ENCODE data around the gene NUDCD3.
A peak's percentile ranks its signal among the peaks of the same experiment; 100 is the strongest.

NUDCD3 gene

GRCh38 chr7:44380189-44380830 is 110.1 kb downstream of the NUDCD3 start:
- intact Hi-C loops (cut with DNase I; ENCODE audit: low total_unique reads) = no loop called here
- H3K9me3 ChIP-seq = no peaks in the 10 kb centered on the region
- H3K36me3 ChIP-seq = peaks cover 0 to 52% (median 11%) of the 10 kb centered on the region in 3 donors
- peaks cover 0 to 23% (median 2%) of the 10 kb centered on the region in 4 donors for H3K4me1 ChIP-seq
- no peak overlapping the region for H3K4me3 ChIP-seq
- peak in 1 of 2 donors; percentile 35 for DNase-seq
- H3K27me3 ChIP-seq = peaks cover 0 to 2% of the 10 kb centered on the region in 2 donors
- TF ChIP-seq CTCF (IDR thresholded peaks at IDR 0.05) = no peak
- no peak overlapping the region for H3K27ac ChIP-seq

- Histone ChIP-seq H3K27ac (no peak overlapping the region), H3K27me3 (peaks cover 0 to 6% of the 10 kb centered on the region in 2 donors), H3K4me3 (no peak overlapping the region), H3K4me1 (peaks cover 0 to 23% (median 2%) of the 10 kb centered on the region in 4 donors), H3K36me3 (peaks cover 0 to 44% (median 3%) of the 10 kb centered on the region in 3 donors), H3K9me3 (no peaks in the 10 kb centered on the region)
- intact Hi-C loops (cut with DNase I; ENCODE audit: low total_unique reads) = no loop called here
- no peak for TF ChIP-seq CTCF (IDR thresholded peaks at IDR 0.05)
- DNase-seq = peak in 1 of 2 donors; percentile 52
Measured at GRCh38 chr7:44379366-44380188, 110.9 kb downstream of the NUDCD3 start.

GRCh38 chr7:44378744-44379143 is 111.7 kb downstream of the NUDCD3 start:
- Histone ChIP-seq H3K4me1 (peaks cover 0 to 15% (median 2%) of the 10 kb centered on the region in 4 donors), H3K4me3 (no peak overlapping the region), H3K27ac (no peak overlapping the region), H3K27me3 (peaks cover 0 to 14% of the 10 kb centered on the region in 2 donors), H3K36me3 (peaks cover 0 to 36% (median 0%) of the 10 kb centered on the region in 3 donors), H3K9me3 (no peaks in the 10 kb centered on the region)
- no peak for TF ChIP-seq CTCF (IDR thresholded peaks at IDR 0.05)
- intact Hi-C loops (cut with DNase I; ENCODE audit: low total_unique reads) = no loop called here
- DNase-seq = no peak

GRCh38 chr7:44377681-44378421 is 112.6 kb downstream of the NUDCD3 start:
- peaks cover 0 to 6% (median 2%) of the 10 kb centered on the region in 4 donors for H3K4me1 ChIP-seq
- intact Hi-C loops (cut with DNase I; ENCODE audit: low total_unique reads) = no loop called here
- H3K36me3 ChIP-seq = peaks cover 0 to 27% (median 0%) of the 10 kb centered on the region in 3 donors
- peak in 1 of 2 donors; percentile 51 for DNase-seq
- peaks cover 0 to 14% of the 10 kb centered on the region in 2 donors for H3K27me3 ChIP-seq
- no peaks in the 10 kb centered on the region for H3K9me3 ChIP-seq
- no peak overlapping the region for H3K4me3 ChIP-seq
- no peak overlapping the region for H3K27ac ChIP-seq
- no peak for TF ChIP-seq CTCF (IDR thresholded peaks at IDR 0.05)

- no peaks in the 10 kb centered on the region for H3K4me1 ChIP-seq
- DNase-seq = no peak
- peaks cover 0 to 20% (median 0%) of the 10 kb centered on the region in 3 donors for H3K36me3 ChIP-seq
- H3K4me3 ChIP-seq = no peak overlapping the region
- H3K9me3 ChIP-seq = no peaks in the 10 kb centered on the region
- H3K27ac ChIP-seq = no peak overlapping the region
- no peak for TF ChIP-seq CTCF (IDR thresholded peaks at IDR 0.05)
- H3K27me3 ChIP-seq = peaks cover 0 to 14% of the 10 kb centered on the region in 2 donors
- intact Hi-C loops (cut with DNase I; ENCODE audit: low total_unique reads) = no loop called here
Measured at GRCh38 chr7:44377134-44377463, 113.4 kb downstream of the NUDCD3 start.

Data from tibial artery (tissue), 4 donors.